ENCODE results near the gene CCDC112.
"Not testable (repeated sequence)": the region's sequence is repeated elsewhere in the genome, so short reads cannot be mapped to it uniquely, and the experiment has no call there.

Gene CCDC112

GRCh38 chr5:115263078-115263380 lies 33.4 kb downstream of the CCDC112 start:
- Histone ChIP-seq H3K36me3 (ENCODE audit: insufficient read depth, low read length) (0 out of 2 replicates have a peak, but pooled peaks cover 8% of the 10 kb centered on the region), H3K27ac (peak overlapping the region; percentile 73), H3K9me3 (ENCODE audit: low read depth, low read length) (no peaks in the 10 kb centered on the region), H3K4me3 (peak overlapping the region; percentile 99), H3K9ac (ENCODE audit: insufficient read length) (peak overlapping the region; percentile 93)
- DNase-seq (ENCODE audit: low read depth, low spot score), result no peak
- TF ChIP-seq FOXP2 (optimal IDR thresholded peaks at IDR 0.05; ENCODE audit: control extremely low read depth, extremely low read length, insufficient read depth) (no peak), POLR2AphosphoS5 (IDR thresholded peaks at IDR 0.05; ENCODE audit: borderline replicate concordance, low read depth, low read length) (no peak), EZH2 (IDR thresholded peaks at IDR 0.05) (no peak)

- Histone ChIP-seq H3K9ac (ENCODE audit: insufficient read length) (peak within 1 kb of the TSS; percentile 93), H3K4me3 (peak within 1 kb of the TSS; percentile 99), H3K27ac (peak within 1 kb of the TSS; percentile 73), H3K36me3 (ENCODE audit: insufficient read depth, low read length) (0 out of 2 replicates have a peak, but pooled peaks cover 5% of the 10 kb centered on the region), H3K9me3 (ENCODE audit: low read depth, low read length) (no peaks in the 10 kb centered on the region)
- peak; percentile 94 for TF ChIP-seq POLR2AphosphoS5 (IDR thresholded peaks at IDR 0.05; ENCODE audit: borderline replicate concordance, low read depth, low read length)
- TF ChIP-seq EZH2 (IDR thresholded peaks at IDR 0.05), result no peak
- no peak for DNase-seq (ENCODE audit: low read depth, low spot score)
Observed at GRCh38 chr5:115262321-115263077, 34.0 kb downstream of the CCDC112 start, which contains the start of gene PGGT1B. PGGT1B (minus strand) TSS chr5:115262877; CDS start chr5:115262851, 26 bp downstream.

GRCh38 chr5:115262011-115262320 lies 34.5 kb downstream of the CCDC112 start:
- TF ChIP-seq FOXP2 (optimal IDR thresholded peaks at IDR 0.05; ENCODE audit: control extremely low read depth, extremely low read length, insufficient read depth), result no peak
- no peak for TF ChIP-seq EZH2 (IDR thresholded peaks at IDR 0.05)
- no peak for TF ChIP-seq POLR2AphosphoS5 (IDR thresholded peaks at IDR 0.05; ENCODE audit: borderline replicate concordance, low read depth, low read length)
- Histone ChIP-seq H3K4me3 (peak overlapping the region; percentile 99), H3K9ac (ENCODE audit: insufficient read length) (peak overlapping the region; percentile 93), H3K36me3 (ENCODE audit: insufficient read depth, low read length) (0 out of 2 replicates have a peak, but pooled peaks cover 3% of the 10 kb centered on the region), H3K27ac (peak overlapping the region; percentile 73), H3K9me3 (ENCODE audit: low read depth, low read length) (no peaks in the 10 kb centered on the region)
- no peak for DNase-seq (ENCODE audit: low read depth, low spot score)

- H3K27ac ChIP-seq, result no peak overlapping the region
- no peak overlapping the region for H3K9ac ChIP-seq (ENCODE audit: insufficient read length)
- no peak overlapping the region for H3K4me3 ChIP-seq
- no peak for TF ChIP-seq POLR2AphosphoS5 (IDR thresholded peaks at IDR 0.05; ENCODE audit: borderline replicate concordance, low read depth, low read length)
- TF ChIP-seq EZH2 (IDR thresholded peaks at IDR 0.05), result no peak
- TF ChIP-seq FOXP2 (optimal IDR thresholded peaks at IDR 0.05; ENCODE audit: control extremely low read depth, extremely low read length, insufficient read depth), result no peak
- no peaks in the 10 kb centered on the region for H3K9me3 ChIP-seq (ENCODE audit: low read depth, low read length)
- peaks cover 8% of the 10 kb centered on the region for H3K36me3 ChIP-seq (ENCODE audit: insufficient read depth, low read length)
- DNase-seq (ENCODE audit: low read depth, low spot score), result no peak
Observed at GRCh38 chr5:115260248-115260647, 36.2 kb downstream of the CCDC112 start.

- no peaks in the 10 kb centered on the region for H3K9me3 ChIP-seq (ENCODE audit: low read depth, low read length)
- H3K4me3 ChIP-seq, result no peak overlapping the region
- no peak for DNase-seq (ENCODE audit: low read depth, low spot score)
- H3K27ac ChIP-seq, result no peak overlapping the region
- no peak overlapping the region for H3K9ac ChIP-seq (ENCODE audit: insufficient read length)
- peaks cover 10% of the 10 kb centered on the region for H3K36me3 ChIP-seq (ENCODE audit: insufficient read depth, low read length)
- TF ChIP-seq EZH2 (IDR thresholded peaks at IDR 0.05) (no peak), FOXP2 (optimal IDR thresholded peaks at IDR 0.05; ENCODE audit: control extremely low read depth, extremely low read length, insufficient read depth) (no peak), POLR2AphosphoS5 (IDR thresholded peaks at IDR 0.05; ENCODE audit: borderline replicate concordance, low read depth, low read length) (no peak)
Observed at GRCh38 chr5:115257981-115258380, 38.5 kb downstream of the CCDC112 start.

- DNase-seq (ENCODE audit: low read depth, low spot score); H3K9ac ChIP-seq (ENCODE audit: insufficient read length); H3K9me3 ChIP-seq (ENCODE audit: low read depth, low read length); H3K27ac ChIP-seq; H3K4me3 ChIP-seq: not testable (repeated sequence)
- peaks cover 18% of the 10 kb centered on the region; the same call in 1 of the 2 replicates for H3K36me3 ChIP-seq (ENCODE audit: insufficient read depth, low read length)
Observed at GRCh38 chr5:115249379-115249778, 47.1 kb downstream of the CCDC112 start.

- H3K27ac ChIP-seq, result no peak overlapping the region; the same call in 1 of the 2 replicates
- no peaks in the 10 kb centered on the region for H3K9me3 ChIP-seq (ENCODE audit: low read depth, low read length)
- H3K4me3 ChIP-seq, result no peak overlapping the region
- TF ChIP-seq POLR2AphosphoS5 (IDR thresholded peaks at IDR 0.05; ENCODE audit: borderline replicate concordance, low read depth, low read length), result no peak
- TF ChIP-seq EZH2 (IDR thresholded peaks at IDR 0.05), result no peak
- no peak for TF ChIP-seq FOXP2 (optimal IDR thresholded peaks at IDR 0.05; ENCODE audit: control extremely low read depth, extremely low read length, insufficient read depth)
- H3K9ac ChIP-seq (ENCODE audit: insufficient read length), result no peak overlapping the region
- DNase-seq (ENCODE audit: low read depth, low spot score), result no peak
- peaks cover 12% of the 10 kb centered on the region; the same call in 1 of the 2 replicates for H3K36me3 ChIP-seq (ENCODE audit: insufficient read depth, low read length)
Observed at GRCh38 chr5:115246361-115246991, 50.0 kb downstream of the CCDC112 start.

- Histone ChIP-seq H3K9ac (ENCODE audit: insufficient read length) (no peak overlapping the region), H3K36me3 (ENCODE audit: insufficient read depth, low read length) (peaks cover 14% of the 10 kb centered on the region), H3K4me3 (no peak overlapping the region), H3K9me3 (ENCODE audit: low read depth, low read length) (no peaks in the 10 kb centered on the region), H3K27ac (no peak overlapping the region)
- no peak for TF ChIP-seq POLR2AphosphoS5 (IDR thresholded peaks at IDR 0.05; ENCODE audit: borderline replicate concordance, low read depth, low read length)
- no peak for TF ChIP-seq EZH2 (IDR thresholded peaks at IDR 0.05)
- DNase-seq (ENCODE audit: low read depth, low spot score), result no peak
Observed at GRCh38 chr5:115243412-115243811, 53.0 kb downstream of the CCDC112 start.
